Sigmoid colon (tissue), 4 donors: ENCODE measurements around the gene NEU3.

Experiments used
- POLR2A ChIP-seq, 2 donors: fragments of 450-650 bp; IDR thresholded peaks; one replicate each; pipeline ENCODE4 v1.6.1; 2016; ENCODE audit warnings: antibody characterized with exemption in 2 of 2, mild to moderate bottlenecking in 2 of 2, moderate library complexity in 2 of 2
- POLR2AphosphoS5 ChIP-seq, 4 donors: sonication (generic); formaldehyde crosslinking; IDR thresholded peaks; one replicate each; pipeline ENCODE4 v1.6.1; 2017; ENCODE audit warnings: antibody characterized with exemption in 4 of 4
- TF ChIP-seq, protein P1 (sequence below), 4 experiments: fragments of 450-650 bp in 3 of 4; fragments of 200-600 bp in 1 of 4; IDR thresholded peaks; one replicate each; pipeline ENCODE4 v1.5.1; 2016 to 2019; ENCODE audit warnings: antibody characterized with exemption in 4 of 4, mild to moderate bottlenecking in 3 of 4, moderate library complexity in 2 of 4

DNA sequence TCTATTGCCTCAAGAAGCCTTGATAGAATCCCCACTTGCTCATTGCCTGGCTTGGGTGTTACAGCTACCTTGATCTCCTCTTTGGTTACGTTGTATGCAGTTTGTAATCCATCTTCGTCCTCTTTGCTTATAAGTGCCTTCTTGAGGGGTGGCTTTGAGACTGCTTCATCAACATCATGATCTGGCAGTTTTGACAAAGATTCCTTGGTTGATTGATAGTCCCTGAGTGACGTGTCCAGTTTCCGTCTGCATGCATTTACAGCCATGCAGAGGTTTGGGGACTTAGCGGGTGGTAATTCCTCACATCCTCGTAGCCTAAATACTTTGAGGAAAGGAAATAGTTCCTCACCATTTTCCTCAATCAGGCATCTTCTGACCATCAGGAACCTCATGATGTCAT lies 23.1 kb downstream of the NEU3 start:
- TF ChIP-seq POLR2AphosphoS5 (IDR thresholded peaks at IDR 0.05): no peak
- TF ChIP-seq, protein P1, sequence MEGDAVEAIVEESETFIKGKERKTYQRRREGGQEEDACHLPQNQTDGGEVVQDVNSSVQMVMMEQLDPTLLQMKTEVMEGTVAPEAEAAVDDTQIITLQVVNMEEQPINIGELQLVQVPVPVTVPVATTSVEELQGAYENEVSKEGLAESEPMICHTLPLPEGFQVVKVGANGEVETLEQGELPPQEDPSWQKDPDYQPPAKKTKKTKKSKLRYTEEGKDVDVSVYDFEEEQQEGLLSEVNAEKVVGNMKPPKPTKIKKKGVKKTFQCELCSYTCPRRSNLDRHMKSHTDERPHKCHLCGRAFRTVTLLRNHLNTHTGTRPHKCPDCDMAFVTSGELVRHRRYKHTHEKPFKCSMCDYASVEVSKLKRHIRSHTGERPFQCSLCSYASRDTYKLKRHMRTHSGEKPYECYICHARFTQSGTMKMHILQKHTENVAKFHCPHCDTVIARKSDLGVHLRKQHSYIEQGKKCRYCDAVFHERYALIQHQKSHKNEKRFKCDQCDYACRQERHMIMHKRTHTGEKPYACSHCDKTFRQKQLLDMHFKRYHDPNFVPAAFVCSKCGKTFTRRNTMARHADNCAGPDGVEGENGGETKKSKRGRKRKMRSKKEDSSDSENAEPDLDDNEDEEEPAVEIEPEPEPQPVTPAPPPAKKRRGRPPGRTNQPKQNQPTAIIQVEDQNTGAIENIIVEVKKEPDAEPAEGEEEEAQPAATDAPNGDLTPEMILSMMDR (IDR thresholded peaks at IDR 0.05): no peak
- TF ChIP-seq POLR2A (IDR thresholded peaks at IDR 0.05): no peak
